Naive thymus-derived CD4-positive, alpha-beta T cell (primary cell): Measurements from ENCODE around the gene COL7A1. TPM values are rescaled to one million over a fixed set of nuclear protein-coding genes. Genes with fewer than 3 reads are reported as not detected.
A peak's percentile ranks its signal among the peaks of the same experiment; 100 is the strongest.

Experiments
- ATAC-seq: fragments of 150-1000 bp; cut with Tn5 transposase; 2 replicates; pipeline ENCODE4 v1.10.0; 2021; ENCODE audit warnings: mild to moderate bottlenecking, moderate library complexity
- CTCF ChIA-PET: fragments of 350-600 bp; sonication (Branson Sonifier 250); formaldehyde crosslinking; loops from one replicate; lab custom pipeline; 2021; ENCODE audit warnings: antibody characterized with exemption; lab: Charles Lee
- POLR2A ChIA-PET: fragments of 350-600 bp; sonication (Branson Sonifier 250); formaldehyde crosslinking; loops from one replicate; lab custom pipeline; 2021; ENCODE audit warnings: antibody characterized with exemption, inconsistent platforms; lab: Charles Lee
- DNase-seq, 9 donors: peaks; one replicate each; pipeline versions ENCODE4 v3.0.0 to v3.0.0-alpha.2; 2020 to 2022; ENCODE audit warnings: mixed read lengths in 1 of 9
- H3K27ac ChIP-seq: one replicate; pipeline ENCODE4 v1.7.0; 2013; ENCODE audit warnings: mild to moderate bottlenecking, low read depth, low read length, moderate library complexity
- H3K27me3 ChIP-seq, 2 donors: one replicate each; pipeline ENCODE4 v1.7.0; 2013; ENCODE audit warnings: low read length in 2 of 2, mild to moderate bottlenecking in 2 of 2, moderate library complexity in 2 of 2; ENCODE audit not compliant: control insufficient read depth in 2 of 2, insufficient read depth in 2 of 2
- H3K36me3 ChIP-seq, 3 experiments: 1 replicate in 2 of 3; 2 replicates in 1 of 3; pipeline ENCODE4 v1.7.0; 2013; ENCODE audit warnings: low read length in 3 of 3, mild to moderate bottlenecking in 3 of 3, moderate library complexity in 1 of 3; ENCODE audit not compliant: insufficient read depth in 3 of 3, control insufficient read depth in 2 of 3
- H3K4me1 ChIP-seq, 2 donors: one replicate each; pipeline ENCODE4 v1.7.0; 2013; ENCODE audit warnings: low read length in 2 of 2, mild to moderate bottlenecking in 2 of 2, moderate library complexity in 1 of 2; ENCODE audit not compliant: control insufficient read depth in 2 of 2, insufficient read depth in 2 of 2
- H3K4me3 ChIP-seq: 2 replicates; pipeline ENCODE4 v1.7.0; 2013; ENCODE audit warnings: mild to moderate bottlenecking, low read length
- H3K9me3 ChIP-seq, 3 experiments: 1 replicate in 2 of 3; 2 replicates in 1 of 3; pipeline ENCODE4 v1.7.0; 2013; ENCODE audit warnings: low read length in 3 of 3; ENCODE audit not compliant: control insufficient read depth in 2 of 3
- H3K27ac Mint-ChIP-seq, 9 donors: one replicate each; pipeline ENCODE4 v1.8.0; 2020 to 2022; ENCODE audit warnings: mixed read lengths in 9 of 9, mild to moderate bottlenecking in 8 of 9, moderate library complexity in 5 of 9, inconsistent platforms in 2 of 9
- H3K27me3 Mint-ChIP-seq, 5 donors: one replicate each; pipeline ENCODE4 v1.8.0; 2021 to 2022; ENCODE audit warnings: mixed read lengths in 5 of 5, mild to moderate bottlenecking in 1 of 5
- H3K36me3 Mint-ChIP-seq, 5 donors: one replicate each; pipeline ENCODE4 v1.8.0; 2020 to 2022; ENCODE audit warnings: mixed read lengths in 5 of 5, mild to moderate bottlenecking in 3 of 5, inconsistent platforms in 1 of 5
- H3K4me1 Mint-ChIP-seq, 7 donors: one replicate each; pipeline ENCODE4 v1.8.0; 2020 to 2022; ENCODE audit warnings: mixed read lengths in 7 of 7, mild to moderate bottlenecking in 3 of 7, inconsistent platforms in 1 of 7
- H3K4me3 Mint-ChIP-seq, 10 donors: one replicate each; pipeline ENCODE4 v1.8.0; 2020 to 2022; ENCODE audit warnings: mild to moderate bottlenecking in 10 of 10, mixed read lengths in 10 of 10, moderate library complexity in 6 of 10, inconsistent platforms in 2 of 10
- H3K9me3 Mint-ChIP-seq, 11 donors: one replicate each; pipeline ENCODE4 v1.8.0; 2020 to 2022; ENCODE audit warnings: mixed read lengths in 11 of 11, mild to moderate bottlenecking in 4 of 11, inconsistent platforms in 1 of 11, moderate library complexity in 1 of 11
- intact Hi-C, 2 donors: fragments of 100-400 bp; cut with micrococcal nuclease; formaldehyde crosslinking; loops; one replicate each; pipeline ENCODE4 v1.15.1; 2023
- polyA plus RNA-seq, 2 donors: library from polyadenylated mRNA; unstranded; fragments of 300-500 nt; fragmentation: Illumina TruSeq; gene quantifications; one replicate each; pipeline ENCODE4 v1.2.3, GENCODE V29; 2021
- total RNA-seq, 6 experiments: library from RNA in 5 of 6; stranded (reverse) in 5 of 6; gene quantifications; 1 replicate in 5 of 6; 2 replicates in 1 of 6; pipeline ENCODE4 v1.2.3 and lab custom pipeline; 2021 to 2026

The COL7A1 gene
- total and polyA plus RNA-seq, 7 experiments from 2014 or later = 0.71 to 3.4 (median 1.2) TPM; not detected in 2

DNA sequence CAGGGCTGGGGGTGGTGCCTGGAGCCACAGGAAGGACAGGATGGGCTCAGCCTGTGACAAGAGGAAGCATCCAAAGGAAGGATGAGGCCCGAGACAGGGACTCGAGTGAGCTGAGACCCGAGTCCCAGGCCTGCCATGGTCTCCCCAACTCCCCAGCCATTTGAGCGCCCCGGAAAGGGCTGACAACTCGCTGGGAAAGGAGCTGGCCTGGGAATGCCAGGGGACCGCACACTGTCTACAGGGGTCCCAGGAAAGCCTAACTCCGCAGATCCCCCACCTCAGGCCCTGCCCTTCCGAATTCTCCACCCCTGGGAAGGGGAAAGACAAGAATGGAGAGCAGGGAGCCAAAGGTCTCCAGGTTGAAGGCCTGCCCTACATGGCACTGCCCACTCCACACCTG, 70.2 kb downstream of the COL7A1 start:
- Histone ChIP-seq H3K4me1 (peaks cover 0 to 2% of the 10 kb centered on the region in 2 donors), H3K36me3 (no peaks in the 10 kb centered on the region), H3K27me3 (no peaks in the 10 kb centered on the region), H3K4me3 (no peak overlapping the region), H3K27ac (no peak overlapping the region), H3K9me3 (no peaks in the 10 kb centered on the region)
- ChIA-PET POLR2A (interaction anchor here (0.6 kb wide), 1 partner anchor 54 kb away, joined by 3 read pairs; no protein-coding TSS in a partner anchor), CTCF (no interaction called here)
- ATAC-seq = no peak
- Mint-ChIP-seq H3K4me3 (no peak overlapping the region), H3K36me3 (peaks cover 0 to 39% (median 4%) of the 10 kb centered on the region in 5 donors), H3K4me1 (peaks cover 4 to 21% (median 13%) of the 10 kb centered on the region in 7 donors), H3K27me3 (no peaks in the 10 kb centered on the region), H3K9me3 (no peaks in the 10 kb centered on the region), H3K27ac (no peak overlapping the region)
- no peak for DNase-seq
- intact Hi-C loops = no loop called here

- H3K4me1 ChIP-seq = peaks cover 12 to 35% of the 10 kb centered on the region in 2 donors
- intact Hi-C loops = no loop called here
- no peaks in the 10 kb centered on the region for H3K9me3 ChIP-seq
- Mint-ChIP-seq H3K9me3 (peaks cover 0 to 2% (median 0%) of the 10 kb centered on the region in 11 donors), H3K4me1 (peaks cover 28 to 52% (median 42%) of the 10 kb centered on the region in 7 donors), H3K4me3 (no peak overlapping the region), H3K27ac (peak overlapping the region in 1 of 9 donors; percentile 31), H3K27me3 (no peaks in the 10 kb centered on the region), H3K36me3 (peaks cover 0 to 28% (median 0%) of the 10 kb centered on the region in 5 donors)
- H3K27me3 ChIP-seq = no peaks in the 10 kb centered on the region
- no peaks in the 10 kb centered on the region for H3K36me3 ChIP-seq
- ATAC-seq (no peak), DNase-seq (no peak)
- ChIA-PET POLR2A (no interaction called here), CTCF (interaction anchor here (0.8 kb wide), 1 partner anchor 26 kb away, joined by 3 read pairs; no protein-coding TSS in a partner anchor)
- no peak overlapping the region for H3K4me3 ChIP-seq
- no peak overlapping the region for H3K27ac ChIP-seq
Measured at GRCh38 chr3:48521635-48522034, 73.5 kb downstream of the COL7A1 start.

- peak overlapping the region in 8 of 10 donors; percentile 8 to 82 (median 60) for H3K4me3 Mint-ChIP-seq
- CTCF ChIA-PET = interaction anchor here (0.5 to 1.6 kb wide), 2 partner anchors 45 to 119 kb away, joined by 5 to 9 read pairs; no protein-coding TSS in a partner anchor
- Histone ChIP-seq H3K4me3 (no peak overlapping the region), H3K9me3 (no peaks in the 10 kb centered on the region), H3K36me3 (no peaks in the 10 kb centered on the region), H3K4me1 (peaks cover 35 to 59% of the 10 kb centered on the region in 2 donors), H3K27ac (no peak overlapping the region), H3K27me3 (no peaks in the 10 kb centered on the region)
- H3K4me1 Mint-ChIP-seq = peaks cover 35 to 68% (median 61%) of the 10 kb centered on the region in 7 donors
- peaks cover 0 to 17% (median 0%) of the 10 kb centered on the region in 5 donors for H3K36me3 Mint-ChIP-seq
- H3K27ac Mint-ChIP-seq = peak overlapping the region in 7 of 9 donors; percentile 19 to 92 (median 58)
- peaks cover 0 to 2% (median 0%) of the 10 kb centered on the region in 11 donors for H3K9me3 Mint-ChIP-seq
- POLR2A ChIA-PET = interaction anchor here (1.0 to 1.3 kb wide), 2 partner anchors 85 to 253 kb away, joined by 4 to 6 read pairs; no protein-coding TSS in a partner anchor
- DNase-seq (no peak), ATAC-seq (no peak)
- intact Hi-C loops = no loop called here
- no peaks in the 10 kb centered on the region for H3K27me3 Mint-ChIP-seq
Measured at GRCh38 chr3:48519277-48519643, 75.9 kb downstream of the COL7A1 start.

DNA sequence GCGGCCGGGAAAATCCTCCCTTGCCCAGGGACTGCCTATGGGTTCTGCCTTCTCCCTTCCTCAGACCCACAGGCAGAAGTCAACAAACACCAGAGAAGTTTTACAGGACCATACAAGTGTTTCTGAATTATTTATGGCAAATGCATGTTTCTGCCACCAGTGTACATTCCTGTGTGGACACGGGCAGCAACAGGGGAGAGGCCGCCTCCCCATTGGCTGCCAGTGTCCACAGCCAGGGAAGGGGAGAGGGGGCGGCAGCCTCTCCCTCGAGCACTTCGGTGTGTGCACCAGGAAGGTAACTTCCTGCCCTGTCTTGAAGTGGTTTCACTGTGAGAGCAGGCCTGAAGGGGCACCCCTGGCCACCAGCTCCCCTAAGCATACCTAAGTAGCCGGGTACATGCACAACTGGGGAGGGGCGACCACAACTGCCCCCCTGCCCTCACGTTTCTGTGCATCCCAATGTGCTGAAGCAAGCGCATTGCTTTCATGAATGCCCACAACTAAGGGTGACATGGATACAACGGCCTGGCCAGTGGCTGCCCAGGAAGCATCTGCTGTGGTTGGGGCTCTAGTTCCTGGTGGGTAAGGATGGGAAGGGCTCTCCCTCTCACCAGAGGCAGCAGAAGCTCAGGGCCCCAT, 76.4 kb downstream of the COL7A1 start:
- H3K27me3 Mint-ChIP-seq = no peaks in the 10 kb centered on the region
- no peaks in the 10 kb centered on the region for H3K27me3 ChIP-seq
- peaks cover 0 to 2% (median 0%) of the 10 kb centered on the region in 11 donors for H3K9me3 Mint-ChIP-seq
- ATAC-seq = peak; percentile 50
- no peaks in the 10 kb centered on the region for H3K9me3 ChIP-seq
- peak overlapping the region in 8 of 9 donors; percentile 48 to 92 (median 68) for H3K27ac Mint-ChIP-seq
- peaks cover 36 to 64% of the 10 kb centered on the region in 2 donors for H3K4me1 ChIP-seq
- H3K36me3 Mint-ChIP-seq = peaks cover 0 to 19% (median 0%) of the 10 kb centered on the region in 5 donors
- H3K4me1 Mint-ChIP-seq = peaks cover 39 to 70% (median 66%) of the 10 kb centered on the region in 7 donors
- intact Hi-C loops = no loop called here
- no peak overlapping the region for H3K4me3 ChIP-seq
- peak overlapping the region; percentile 8 to 82 (median 53) for H3K4me3 Mint-ChIP-seq
- ChIA-PET POLR2A (interaction anchor here (1.3 kb wide), 1 partner anchor 85 kb away, joined by 4 read pairs; no protein-coding TSS in a partner anchor), CTCF (interaction anchor here (1.1 kb wide), 1 partner anchor 31 kb away, joined by 3 read pairs; no protein-coding TSS in a partner anchor)
- no peak overlapping the region for H3K27ac ChIP-seq
- no peaks in the 10 kb centered on the region for H3K36me3 ChIP-seq
- peak in 1 of 9 donors; percentile 11 for DNase-seq

- H3K36me3 Mint-ChIP-seq = peaks cover 0 to 17% (median 0%) of the 10 kb centered on the region in 5 donors
- H3K27me3 Mint-ChIP-seq = no peaks in the 10 kb centered on the region
- Histone ChIP-seq H3K27me3 (no peaks in the 10 kb centered on the region), H3K4me1 (peaks cover 36 to 66% of the 10 kb centered on the region in 2 donors), H3K27ac (no peak overlapping the region), H3K36me3 (no peaks in the 10 kb centered on the region), H3K4me3 (no peak overlapping the region), H3K9me3 (no peaks in the 10 kb centered on the region)
- ChIA-PET POLR2A (no interaction called here), CTCF (interaction anchor here (1.1 to 2.0 kb wide), 2 partner anchors 31 to 82 kb away, joined by 3 to 10 read pairs; no protein-coding TSS in a partner anchor)
- intact Hi-C loops = no loop called here
- H3K9me3 Mint-ChIP-seq = peaks cover 0 to 2% (median 0%) of the 10 kb centered on the region in 11 donors
- no peak for DNase-seq
- peak overlapping the region in 6 of 10 donors; percentile 23 to 82 (median 62) for H3K4me3 Mint-ChIP-seq
- no peak for ATAC-seq
- H3K4me1 Mint-ChIP-seq = peaks cover 40 to 76% (median 69%) of the 10 kb centered on the region in 7 donors
- peak overlapping the region in 7 of 9 donors; percentile 58 to 84 (median 75) for H3K27ac Mint-ChIP-seq
Measured at GRCh38 chr3:48518069-48518468, 77.1 kb downstream of the COL7A1 start.

DNA sequence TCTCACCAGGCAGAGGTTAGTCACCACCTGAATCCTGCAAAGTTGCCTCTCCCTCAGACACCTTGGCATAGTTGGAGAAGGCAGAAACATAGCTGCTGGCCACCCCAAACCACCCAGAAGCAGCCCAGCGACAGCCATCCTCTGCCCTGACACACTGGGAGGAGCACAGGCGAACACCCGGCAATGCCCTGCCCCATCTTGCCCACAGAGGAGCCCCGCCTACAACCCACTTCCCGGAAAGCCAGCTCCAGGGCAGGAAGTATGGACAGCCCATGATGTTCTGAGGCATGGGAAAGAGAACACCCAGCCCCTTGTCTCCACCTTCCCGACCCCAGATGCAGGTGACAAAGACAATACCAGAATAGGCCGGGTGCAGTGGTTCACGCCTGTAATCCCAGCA, 78.6 kb downstream of the COL7A1 start:
- Mint-ChIP-seq H3K27me3 (no peaks in the 10 kb centered on the region), H3K27ac (peak overlapping the region in 7 of 9 donors; percentile 41 to 90 (median 83)), H3K9me3 (peaks cover 0 to 2% (median 0%) of the 10 kb centered on the region in 11 donors), H3K4me1 (peaks cover 45 to 88% (median 74%) of the 10 kb centered on the region in 7 donors), H3K4me3 (peak overlapping the region; percentile 10 to 82 (median 74)), H3K36me3 (peaks cover 0 to 18% (median 0%) of the 10 kb centered on the region in 5 donors)
- no peaks in the 10 kb centered on the region for H3K9me3 ChIP-seq
- intact Hi-C loops = no loop called here
- peak overlapping the region; percentile 30 for H3K4me3 ChIP-seq
- CTCF ChIA-PET = interaction anchor here (0.6 to 2.0 kb wide), 5 partner anchors 12 to 115 kb away, joined by 3 to 10 read pairs (median 4); no protein-coding TSS in a partner anchor
- POLR2A ChIA-PET = interaction anchor here (0.9 to 2.7 kb wide), 6 partner anchors 9 to 77 kb away, joined by 3 to 11 read pairs (median 4); partner anchors contain the start of genes CCDC51 and TMA7
- peaks cover 36 to 66% of the 10 kb centered on the region in 2 donors for H3K4me1 ChIP-seq
- ATAC-seq (no peak), DNase-seq (no peak)
- no peaks in the 10 kb centered on the region for H3K36me3 ChIP-seq
- no peaks in the 10 kb centered on the region for H3K27me3 ChIP-seq
- H3K27ac ChIP-seq = no peak overlapping the region
